ENCODE results near the gene AZGP1.

AZGP1 gene

DNA sequence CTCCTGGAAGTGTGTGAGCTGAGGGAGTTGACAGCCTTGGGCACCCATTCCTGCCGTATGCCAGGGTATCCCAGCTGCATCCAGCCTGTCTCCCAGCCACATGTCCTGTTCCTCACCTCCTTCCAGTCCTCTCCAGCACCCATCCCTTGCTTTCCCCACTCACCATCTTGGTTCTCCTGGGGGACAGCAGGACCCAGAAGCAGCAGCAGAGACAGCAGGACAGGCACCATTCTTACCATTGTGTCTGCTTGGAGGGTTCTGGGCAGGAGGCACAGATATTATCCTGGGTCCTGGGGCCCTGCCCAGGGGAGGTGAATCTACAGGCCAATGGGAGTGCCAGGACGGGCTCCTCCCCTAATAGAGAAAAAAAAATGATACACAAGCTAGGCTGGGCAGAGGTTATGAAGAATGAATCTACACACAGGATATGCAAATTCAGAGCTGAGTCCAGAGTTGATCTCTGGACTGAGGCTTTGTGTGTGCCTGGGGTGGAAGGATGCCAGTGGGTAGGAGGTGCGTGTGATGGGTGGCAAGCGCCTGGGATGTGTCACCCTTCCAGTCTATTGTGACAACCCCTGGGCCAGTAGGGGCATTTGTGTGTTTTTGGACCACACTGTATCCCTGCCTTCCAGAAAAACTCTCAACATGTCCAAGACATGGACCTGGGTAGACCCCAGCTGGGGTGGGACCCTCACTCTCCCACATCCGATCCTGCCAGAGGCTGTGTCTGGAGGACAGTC is at the start of gene AZGP1:
TSS of gene AZGP1 (minus strand) at position 250 of the 740 bp plus-strand sequence. CDS start at position 239, 11 bp downstream.
- H3K27ac ChIP-seq (ENCODE audit: low read length) = no peak within 1 kb of the TSS
- peaks cover 7% of the 10 kb centered on the region for H3K4me1 ChIP-seq (ENCODE audit: low read length)
- H3K9ac ChIP-seq (ENCODE audit: low read length) = no peak within 1 kb of the TSS
- H3F3A ChIP-seq (ENCODE audit: insufficient read depth, low read length) = no peaks in the 10 kb centered on the region
- no peak for TF ChIP-seq EZH2 (optimal IDR thresholded peaks at IDR 0.05; ENCODE audit: low read depth, low read length)
- no peak for TF ChIP-seq EZH2phosphoT487 (IDR thresholded peaks at IDR 0.05; ENCODE audit: low read length)
- TF ChIP-seq, protein P1, sequence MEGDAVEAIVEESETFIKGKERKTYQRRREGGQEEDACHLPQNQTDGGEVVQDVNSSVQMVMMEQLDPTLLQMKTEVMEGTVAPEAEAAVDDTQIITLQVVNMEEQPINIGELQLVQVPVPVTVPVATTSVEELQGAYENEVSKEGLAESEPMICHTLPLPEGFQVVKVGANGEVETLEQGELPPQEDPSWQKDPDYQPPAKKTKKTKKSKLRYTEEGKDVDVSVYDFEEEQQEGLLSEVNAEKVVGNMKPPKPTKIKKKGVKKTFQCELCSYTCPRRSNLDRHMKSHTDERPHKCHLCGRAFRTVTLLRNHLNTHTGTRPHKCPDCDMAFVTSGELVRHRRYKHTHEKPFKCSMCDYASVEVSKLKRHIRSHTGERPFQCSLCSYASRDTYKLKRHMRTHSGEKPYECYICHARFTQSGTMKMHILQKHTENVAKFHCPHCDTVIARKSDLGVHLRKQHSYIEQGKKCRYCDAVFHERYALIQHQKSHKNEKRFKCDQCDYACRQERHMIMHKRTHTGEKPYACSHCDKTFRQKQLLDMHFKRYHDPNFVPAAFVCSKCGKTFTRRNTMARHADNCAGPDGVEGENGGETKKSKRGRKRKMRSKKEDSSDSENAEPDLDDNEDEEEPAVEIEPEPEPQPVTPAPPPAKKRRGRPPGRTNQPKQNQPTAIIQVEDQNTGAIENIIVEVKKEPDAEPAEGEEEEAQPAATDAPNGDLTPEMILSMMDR (IDR thresholded peaks at IDR 0.05; ENCODE audit: low read length) = no peak
- H3K36me3 ChIP-seq (replicated peaks; ENCODE audit: insufficient read depth, low read length) = no peaks in the 10 kb centered on the region
- no peak within 1 kb of the TSS for H3K4me3 ChIP-seq (ENCODE audit: low read length)
- no peaks in the 10 kb centered on the region; the same call in 1 of the 2 replicates for H3K27me3 ChIP-seq (replicated peaks; ENCODE audit: insufficient read depth, low read length)
- H4K20me1 ChIP-seq (ENCODE audit: insufficient read depth, low read length) = no peaks in the 10 kb centered on the region
- no peaks in the 10 kb centered on the region for H3K9me2 ChIP-seq (replicated peaks; ENCODE audit: insufficient read depth, low read length)
- DNase-seq = peak; percentile 54
- no peak within 1 kb of the TSS for H3K4me2 ChIP-seq (ENCODE audit: low read depth, low read length)
- H3K79me2 ChIP-seq (ENCODE audit: low read length) = no peaks in the 10 kb centered on the region
- no peak within 1 kb of the TSS for H2AFZ ChIP-seq (ENCODE audit: low read length)
- no peaks in the 10 kb centered on the region for H3K9me3 ChIP-seq (replicated peaks; ENCODE audit: insufficient read depth, low read length)

DNA sequence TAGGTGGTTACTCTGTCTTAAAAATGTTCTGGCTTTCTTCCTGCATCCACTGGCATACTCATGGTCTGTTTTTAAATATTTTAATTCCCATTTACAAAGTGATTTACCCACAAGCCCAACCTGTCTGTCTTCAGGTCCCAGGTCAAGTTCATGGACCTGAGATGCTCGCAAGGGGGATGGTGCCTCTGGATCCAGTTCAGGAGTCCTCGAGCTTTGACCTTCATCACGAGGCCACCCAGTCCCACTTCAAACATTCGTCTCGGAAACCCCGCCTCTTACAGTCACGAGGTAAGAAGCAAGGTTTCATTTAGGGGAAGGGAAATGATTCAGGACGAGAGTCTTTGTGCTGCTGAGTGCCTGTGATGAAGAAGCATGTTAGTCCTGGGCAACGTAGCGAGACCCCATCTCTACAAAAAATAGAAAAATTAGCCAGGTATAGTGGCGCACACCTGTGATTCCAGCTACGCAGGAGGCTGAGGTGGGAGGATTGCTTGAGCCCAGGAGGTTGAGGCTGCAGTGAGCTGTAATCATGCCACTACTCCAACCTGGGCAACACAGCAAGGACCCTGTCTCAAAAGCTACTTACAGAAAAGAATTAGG is 48.3 kb upstream of the AZGP1 start:
- H3F3A ChIP-seq (ENCODE audit: insufficient read depth, low read length) = no peaks in the 10 kb centered on the region
- no peaks in the 10 kb centered on the region for H3K4me1 ChIP-seq (ENCODE audit: low read length)
- H3K27ac ChIP-seq (ENCODE audit: low read length) = no peak overlapping the region
- no peak for DNase-seq
- no peak overlapping the region for H3K9ac ChIP-seq (ENCODE audit: low read length)
- H4K20me1 ChIP-seq (ENCODE audit: insufficient read depth, low read length) = no peaks in the 10 kb centered on the region
- no peak overlapping the region for H3K4me2 ChIP-seq (ENCODE audit: low read depth, low read length)
- H3K79me2 ChIP-seq (ENCODE audit: low read length) = peaks cover 32% of the 10 kb centered on the region
- H3K4me3 ChIP-seq (ENCODE audit: low read length) = no peak overlapping the region
- H2AFZ ChIP-seq (ENCODE audit: low read length) = no peak overlapping the region
- H3K9me3 ChIP-seq (replicated peaks; ENCODE audit: insufficient read depth, low read length) = no peaks in the 10 kb centered on the region
- H3K36me3 ChIP-seq (replicated peaks; ENCODE audit: insufficient read depth, low read length) = no peaks in the 10 kb centered on the region; the same call in 1 of the 2 replicates
- H3K27me3 ChIP-seq (replicated peaks; ENCODE audit: insufficient read depth, low read length) = no peaks in the 10 kb centered on the region
- H3K9me2 ChIP-seq (replicated peaks; ENCODE audit: insufficient read depth, low read length) = no peaks in the 10 kb centered on the region
- TF ChIP-seq EZH2phosphoT487 (IDR thresholded peaks at IDR 0.05; ENCODE audit: low read length) = no peak
- TF ChIP-seq EZH2 (optimal IDR thresholded peaks at IDR 0.05; ENCODE audit: low read depth, low read length) = no peak
- TF ChIP-seq, protein P1 (IDR thresholded peaks at IDR 0.05; ENCODE audit: low read length) = no peak

- no peaks in the 10 kb centered on the region for H3K9me2 ChIP-seq (replicated peaks; ENCODE audit: insufficient read depth, low read length)
- no peak overlapping the region for H3K27ac ChIP-seq (ENCODE audit: low read length)
- H3K79me2 ChIP-seq (ENCODE audit: low read length) = peaks cover 38% of the 10 kb centered on the region
- H3K9me3 ChIP-seq (replicated peaks; ENCODE audit: insufficient read depth, low read length) = no peaks in the 10 kb centered on the region
- H2AFZ ChIP-seq (ENCODE audit: low read length) = no peak overlapping the region
- H3K4me3 ChIP-seq (ENCODE audit: low read length) = no peak overlapping the region
- no peaks in the 10 kb centered on the region for H4K20me1 ChIP-seq (ENCODE audit: insufficient read depth, low read length)
- H3K4me1 ChIP-seq (ENCODE audit: low read length) = no peaks in the 10 kb centered on the region
- no peak for DNase-seq
- no peaks in the 10 kb centered on the region for H3K27me3 ChIP-seq (replicated peaks; ENCODE audit: insufficient read depth, low read length)
- H3F3A ChIP-seq (ENCODE audit: insufficient read depth, low read length) = no peaks in the 10 kb centered on the region
- no peak overlapping the region for H3K9ac ChIP-seq (ENCODE audit: low read length)
- no peaks in the 10 kb centered on the region; the same call in 1 of the 2 replicates for H3K36me3 ChIP-seq (replicated peaks; ENCODE audit: insufficient read depth, low read length)
- H3K4me2 ChIP-seq (ENCODE audit: low read depth, low read length) = no peak overlapping the region
- TF ChIP-seq EZH2 (optimal IDR thresholded peaks at IDR 0.05; ENCODE audit: low read depth, low read length) = no peak
- TF ChIP-seq EZH2phosphoT487 (IDR thresholded peaks at IDR 0.05; ENCODE audit: low read length) = no peak
- TF ChIP-seq, protein P1 (IDR thresholded peaks at IDR 0.05; ENCODE audit: low read length) = no peak
Measured at GRCh38 chr7:100023526-100023925, 47.7 kb upstream of the AZGP1 start.

All from MM.1S (cell line).